A549 (cell line): ENCODE measurements around the gene COPS9. TPM values are rescaled to one million over a fixed set of nuclear protein-coding genes. Genes with fewer than 3 reads are reported as not detected.

Experiments
- ATAC-seq, 2 experiments: fragments of 200-7000 bp in 1 of 2; fragments of >200 bp in 1 of 2; cut with Nextera tagmentation in 1 of 2; cut with Tn5 transposase in 1 of 2; 3 replicates each; pipeline versions ENCODE4 v1.8.0 to v1.9.1; 2018 to 2020; ENCODE audit warnings: mild to moderate bottlenecking in 1 of 2, moderate library complexity in 1 of 2
- CTCF ChIA-PET: fragments of 300-600 bp; sonication (Branson Sonifier 250); formaldehyde crosslinking; extraction: SDS; loops from one replicate; lab custom pipeline; 2021; ENCODE audit warnings: antibody characterized with exemption, inconsistent platforms; lab: Yijun Ruan, JAX
- POLR2A ChIA-PET: fragments of 350-600 bp; formaldehyde crosslinking; extraction: SDS; loops from one replicate; lab custom pipeline; 2021; ENCODE audit warnings: antibody characterized with exemption, inconsistent platforms; lab: Yijun Ruan, JAX
- DNase-seq, 2 experiments: peaks; one replicate each; pipeline versions ENCODE4 v3.0.0 to v3.0.0-alpha.2; 2011 to 2016; ENCODE audit warnings: low read depth in 1 of 2, low spot score in 1 of 2
- FAIRE-seq: peaks from 2 replicates; lab custom pipeline; 2011; peaks lifted over from hg19 to GRCh38; lab: Jason Lieb, UNC
- H3K27ac ChIP-seq, 2 experiments: fragments of >200 bp; sonication (Bioruptor Twin); formaldehyde crosslinking; 3 replicates each; pipeline ENCODE4 v1.5.1; 2016 to 2017
- H3K4me1 ChIP-seq: fragments of >200 bp; sonication (Bioruptor Twin); formaldehyde crosslinking; 3 replicates; pipeline ENCODE4 v1.6.1; 2016
- H3K4me2 ChIP-seq: fragments of >200 bp; sonication (Bioruptor Twin); formaldehyde crosslinking; 3 replicates; pipeline ENCODE4 v1.6.1; 2016
- H3K4me3 ChIP-seq: fragments of >200 bp; sonication (Bioruptor Twin); formaldehyde crosslinking; 3 replicates; pipeline ENCODE4 v1.5.1; 2016
- H3K9me3 ChIP-seq: fragments of >200 bp; sonication (Bioruptor Twin); formaldehyde crosslinking; 3 replicates; pipeline ENCODE4 v1.6.1; 2016
- BHLHE40 ChIP-seq: IDR thresholded peaks from 2 replicates; pipeline ENCODE4 v1.6.1; 2012; ENCODE audit warnings: low read depth, low read length, inconsistent platforms
- CHD4 ChIP-seq: fragments of 200-600 bp; sonication (generic); IDR thresholded peaks from 2 replicates; pipeline ENCODE4 v1.6.1; 2016; ENCODE audit warnings: antibody characterized with exemption, mild to moderate bottlenecking, borderline replicate concordance
- CTCF ChIP-seq: fragments of >200 bp; sonication (Bioruptor Twin); formaldehyde crosslinking; IDR thresholded peaks from 3 replicates; pipeline ENCODE4 v1.5.1; 2016
- E2F6 ChIP-seq: IDR thresholded peaks from 2 replicates; pipeline ENCODE4 v1.6.1; 2012; ENCODE audit warnings: low read depth, borderline replicate concordance
- EHF ChIP-seq: fragments of 250-450 bp; sonication (Bioruptor Pico); IDR thresholded peaks from 2 replicates; pipeline ENCODE4 v1.5.0; 2020; ENCODE audit warnings: mild to moderate bottlenecking
- ESRRA ChIP-seq: fragments of 150-350 bp; IDR thresholded peaks from 2 replicates; pipeline ENCODE4 v1.6.1; 2014; ENCODE audit warnings: mild to moderate bottlenecking, low read length, borderline replicate concordance
- FOSB ChIP-seq: fragments of 250-450 bp; sonication (Bioruptor Pico); IDR thresholded peaks from 2 replicates; pipeline ENCODE4 v1.5.0; 2020; ENCODE audit warnings: mild to moderate bottlenecking, moderate library complexity
- GATA3 ChIP-seq: IDR thresholded peaks from 2 replicates; pipeline ENCODE4 v1.6.1; 2012; ENCODE audit warnings: borderline replicate concordance
- HOXA7 ChIP-seq: fragments of 250-450 bp; sonication (Bioruptor Pico); IDR thresholded peaks from 2 replicates; pipeline ENCODE4 v1.5.0; 2020; ENCODE audit warnings: mild to moderate bottlenecking, moderate library complexity
- JUN ChIP-seq, 2 experiments: fragments of >200 bp; sonication (Bioruptor Twin); formaldehyde crosslinking; IDR thresholded peaks; 2 replicates in 1 of 2; 3 replicates in 1 of 2; pipeline ENCODE4 v1.6.1; 2016 to 2017
- MAZ ChIP-seq: fragments of 150-350 bp; IDR thresholded peaks from 2 replicates; pipeline ENCODE4 v1.6.1; 2014; ENCODE audit warnings: antibody characterized with exemption, low read depth, low read length, borderline replicate concordance
- NFE2L2 ChIP-seq: fragments of 150-350 bp; conservative IDR thresholded peaks from 2 replicates; pipeline ENCODE4 v1.6.1; 2014; ENCODE audit warnings: low read length
- NPAS2 ChIP-seq: fragments of 250-450 bp; sonication (Bioruptor Pico); IDR thresholded peaks from 2 replicates; pipeline ENCODE4 v1.8.0; 2022; ENCODE audit warnings: mild to moderate bottlenecking, moderate library complexity, borderline replicate concordance
- PHF8 ChIP-seq: fragments of 200-600 bp; sonication (generic); IDR thresholded peaks from 2 replicates; pipeline ENCODE4 v1.6.1; 2016; ENCODE audit warnings: low read depth, mild to moderate bottlenecking, antibody characterized with exemption, moderate library complexity, borderline replicate concordance
- RAD21 ChIP-seq, 2 experiments: fragments of >200 bp in 1 of 2; sonication (Bioruptor Twin) in 1 of 2; formaldehyde crosslinking in 1 of 2; IDR thresholded peaks in 1 of 2; conservative IDR thresholded peaks in 1 of 2; 2 replicates in 1 of 2; 3 replicates in 1 of 2; pipeline ENCODE4 v1.6.1; 2012 to 2018; ENCODE audit warnings: inconsistent platforms in 1 of 2
- RARB ChIP-seq: fragments of 250-450 bp; sonication (Bioruptor Pico); IDR thresholded peaks from 2 replicates; pipeline ENCODE4 v1.8.0; 2021; ENCODE audit warnings: mild to moderate bottlenecking, moderate library complexity
- REST ChIP-seq: fragments of 200-600 bp; sonication (generic); IDR thresholded peaks from 2 replicates; pipeline ENCODE4 v1.6.1; 2016; ENCODE audit warnings: antibody characterized with exemption, mild to moderate bottlenecking, moderate library complexity
- RNF2 ChIP-seq: fragments of 200-600 bp; sonication (generic); IDR thresholded peaks from 2 replicates; pipeline ENCODE4 v1.6.1; 2016; ENCODE audit warnings: low read depth, mild to moderate bottlenecking, antibody characterized with exemption, moderate library complexity, borderline replicate concordance
- SMC3 ChIP-seq: fragments of >200 bp; sonication (Bioruptor Twin); formaldehyde crosslinking; IDR thresholded peaks from 3 replicates; pipeline ENCODE4 v1.6.1; 2018; ENCODE audit warnings: inconsistent platforms
- TP53 ChIP-seq: fragments of 250-450 bp; sonication (Bioruptor Pico); IDR thresholded peaks from 2 replicates; pipeline ENCODE4 v1.5.0; 2021; ENCODE audit warnings: mild to moderate bottlenecking, moderate library complexity
- ZFP36 ChIP-seq: fragments of 450-650 bp; IDR thresholded peaks from 2 replicates; pipeline ENCODE4 v1.6.1; 2014; ENCODE audit warnings: borderline replicate concordance; ENCODE audit not compliant: partially characterized antibody
- WGBS: methylation state at CpG from one replicate; pipeline ENCODE4 v1.1.6; 2017; ENCODE audit errors: missing lambda C conversion rate; 5-methylcytosine and 5-hydroxymethylcytosine counted together
- polyA plus RNA-seq, 4 experiments: library from polyadenylated mRNA; depleted of rRNA in 3 of 4; stranded (reverse); fragments of >200 nt; fragmentation: RNase III in 1 of 4; extraction: RNeasy Plus Mini Kit Qiagen cat#74134 plus additional on column Dnase treatment in 1 of 4; gene quantifications; 2 replicates in 3 of 4; 3 replicates in 1 of 4; pipeline ENCODE4 v1.2.3, GENCODE V29; 2011 to 2017

The COPS9 gene
- polyA plus RNA-seq, 2 of the 4 experiments (the other 2 are of a cell fraction), result 321 to 356 TPM

- TF ChIP-seq RNF2 (no peak), CHD4 (no peak), NPAS2 (CRISPR knock-in tag) (no peak), ZFP36 (no peak), RARB (no peak), E2F6 (no peak), BHLHE40 (no peak), ESRRA (no peak), JUN (IDR thresholded peaks at IDR 0.05) (no peak), PHF8 (no peak), SMC3 (no peak), TP53 (no peak), RAD21 (conservative IDR thresholded peaks at IDR 0.05 in 1 of 2, IDR thresholded peaks at IDR 0.05 in 1 of 2) (no peak), EHF (CRISPR knock-in tag) (no peak), REST (no peak), FOSB (CRISPR knock-in tag) (no peak), GATA3 (no peak), CTCF (no peak), HOXA7 (CRISPR knock-in tag) (no peak), NFE2L2 (no peak)
- TF ChIP-seq, all 56 proteins: peak for 0
- no peak for ATAC-seq
- Histone ChIP-seq H3K4me2 (no peak overlapping the region), H3K27ac (no peak overlapping the region), H3K4me1 (no peaks in the 10 kb centered on the region), H3K9me3 (peaks cover 13% of the 10 kb centered on the region), H3K4me3 (no peak overlapping the region)
- FAIRE-seq, result no peak
- 60% methylated on average over 16 of the region's 17 CpGs for WGBS
- DNase-seq, result no peak
- ChIA-PET CTCF (interaction anchor here (0.6 to 8.9 kb wide), 3 partner anchors 10 to 94 kb away, joined by 3 to 70 read pairs (median 6); partner anchors contain the start of gene OTOS), POLR2A (no interaction called here)
Observed at GRCh38 chr2:240155048-240155744, 19.1 kb upstream of the COPS9 start.

- ChIA-PET POLR2A (no interaction called here), CTCF (interaction anchor here (0.6 to 8.9 kb wide), 2 partner anchors 9 to 14 kb away, joined by 3 to 70 read pairs; partner anchors contain the start of gene OTOS)
- no peak overlapping the region for H3K27ac ChIP-seq
- no peak for ATAC-seq
- DNase-seq, result no peak
- TF ChIP-seq MAZ (no peak), RNF2 (no peak)
- H3K9me3 ChIP-seq, result peaks cover 13% of the 10 kb centered on the region
- H3K4me3 ChIP-seq, result no peak overlapping the region
- H3K4me2 ChIP-seq, result no peak overlapping the region
- no peaks in the 10 kb centered on the region for H3K4me1 ChIP-seq
- no peak for FAIRE-seq
- WGBS, result 71% methylated on average over 8 of the region's 8 CpGs
Observed at GRCh38 chr2:240154606-240155005, 18.5 kb upstream of the COPS9 start.
